CD4-positive, alpha-beta T cell treated with Interleukin-15 for 4 hours (primary cell): Measurements from ENCODE around the gene METTL16.

Experiments
- DNase-seq: peaks from one replicate; pipeline ENCODE4 v3.0.0-alpha.2; 2020; ENCODE audit warnings: low spot score

The METTL16 gene

GRCh38 chr17:2414446-2415064, 97.1 kb downstream of the METTL16 start:
- no peak for DNase-seq

- no peak for DNase-seq
Measured at GRCh38 chr17:2412561-2413021, 99.1 kb downstream of the METTL16 start.

- DNase-seq = no peak
Measured at GRCh38 chr17:2410951-2411350, 100.7 kb downstream of the METTL16 start.

- DNase-seq = no peak
Measured at GRCh38 chr17:2406903-2407790, 104.5 kb downstream of the METTL16 start.

GRCh38 chr17:2406271-2406902, 105.3 kb downstream of the METTL16 start:
- DNase-seq = no peak

GRCh38 chr17:2405247-2405926, 106.3 kb downstream of the METTL16 start:
- no peak for DNase-seq

- no peak for DNase-seq
Measured at GRCh38 chr17:2403044-2403443, 108.6 kb downstream of the METTL16 start.

- DNase-seq = no peak
Measured at GRCh38 chr17:2402544-2402943, 109.1 kb downstream of the METTL16 start.

- DNase-seq = peak; percentile 99
Measured at GRCh38 chr17:2401426-2402221, 110.1 kb downstream of the METTL16 start.

GRCh38 chr17:2400877-2401425, 110.7 kb downstream of the METTL16 start, which contains the start of gene MNT:
MNT (minus strand) TSS chr17:2401060; CDS start chr17:2400712, 348 bp downstream.
- peak; percentile 95 for DNase-seq

- DNase-seq = peak; percentile 40
Measured at GRCh38 chr17:2400474-2400866, 111.2 kb downstream of the METTL16 start.

- DNase-seq = peak; percentile 90
Measured at GRCh38 chr17:2399572-2400473, 111.9 kb downstream of the METTL16 start.

GRCh38 chr17:2398655-2399571, 112.8 kb downstream of the METTL16 start:
- DNase-seq = peak; percentile 70

- DNase-seq = no peak
Measured at GRCh38 chr17:2398182-2398581, 113.5 kb downstream of the METTL16 start.

- no peak for DNase-seq
Measured at GRCh38 chr17:2397247-2398171, 114.2 kb downstream of the METTL16 start.

- DNase-seq = peak; percentile 38
Measured at GRCh38 chr17:2396568-2397246, 115.0 kb downstream of the METTL16 start.

- DNase-seq = no peak
Measured at GRCh38 chr17:2396192-2396567, 115.5 kb downstream of the METTL16 start.
